HEK293 (cell line): ENCODE data around the gene ABCA1.

ENCODE experiments used
- CTCF ChIA-PET: fragments of 350-600 bp; formaldehyde crosslinking; extraction: SDS; loops from one replicate; lab custom pipeline; 2021; ENCODE audit warnings: antibody characterized with exemption; lab: Yijun Ruan, JAX
- POLR2A ChIA-PET: fragments of 300-600 bp; formaldehyde crosslinking; extraction: SDS; loops from one replicate; lab custom pipeline; 2020; ENCODE audit warnings: antibody characterized with exemption, inconsistent platforms; lab: Yijun Ruan, JAX
- H3K27ac ChIP-seq: fragments of 200-500 bp; sonication (Bioruptor generic); 2 replicates; pipeline ENCODE4 v1.5.1; 2014; ENCODE audit warnings: low read depth, low read length, control low read depth, inconsistent platforms; ENCODE audit errors: extremely low read depth
- H3K36me3 ChIP-seq, 2 experiments: fragments of 200-500 bp in 1 of 2; sonication (Bioruptor generic) in 1 of 2; 1 replicate in 1 of 2; 2 replicates in 1 of 2; pipeline ENCODE4 v1.5.1; 2014 to 2017; ENCODE audit warnings: inconsistent platforms in 2 of 2, low read length in 2 of 2; ENCODE audit not compliant: control insufficient read depth in 2 of 2, insufficient read depth in 1 of 2
- H3K4me1 ChIP-seq: fragments of 200-500 bp; sonication (Bioruptor generic); 2 replicates; pipeline ENCODE4 v1.5.1; 2014; ENCODE audit warnings: mild to moderate bottlenecking, low read length, inconsistent platforms; ENCODE audit not compliant: control insufficient read depth, insufficient read depth
- H3K4me3 ChIP-seq: 2 replicates; pipeline ENCODE4 v1.5.1; 2011; ENCODE audit warnings: low read depth, mild to moderate bottlenecking, control low read depth, low read length, moderate library complexity
- H3K9me3 ChIP-seq: fragments of 200-500 bp; sonication (Bioruptor generic); 2 replicates; pipeline ENCODE4 v1.5.1; 2014; ENCODE audit warnings: low read depth, low read length, inconsistent platforms; ENCODE audit not compliant: control insufficient read depth, insufficient read depth
- ATF2 ChIP-seq: fragments of 450-650 bp; formaldehyde crosslinking; IDR thresholded peaks from 2 replicates; pipeline ENCODE4 v1.5.1; 2016; ENCODE audit warnings: missing biosample characterization, missing genetic modification characterization, low read depth
- HOXA7 ChIP-seq: sonication (generic); formaldehyde crosslinking; IDR thresholded peaks from 2 replicates; pipeline ENCODE4 v1.8.1; 2022; ENCODE audit warnings: missing genetic modification reagents, borderline replicate concordance
- REPIN1 ChIP-seq: fragments of 450-650 bp; formaldehyde crosslinking; IDR thresholded peaks from 2 replicates; pipeline ENCODE4 v1.5.1; 2017; ENCODE audit warnings: missing biosample characterization, missing genetic modification characterization, low read depth
- SALL2 ChIP-seq: fragments of 450-650 bp; formaldehyde crosslinking; IDR thresholded peaks from 2 replicates; pipeline ENCODE4 v1.5.0; 2017; ENCODE audit warnings: missing biosample characterization, mild to moderate bottlenecking, missing genetic modification characterization, borderline replicate concordance
- SCRT2 ChIP-seq: fragments of 450-650 bp; formaldehyde crosslinking; IDR thresholded peaks from 2 replicates; pipeline ENCODE4 v1.5.1; 2016; ENCODE audit warnings: missing biosample characterization, missing genetic modification characterization
- SP2 ChIP-seq: fragments of 450-650 bp; formaldehyde crosslinking; IDR thresholded peaks from 2 replicates; pipeline ENCODE4 v1.5.1; 2016; ENCODE audit warnings: missing biosample characterization, missing genetic modification characterization
- ZBTB17 ChIP-seq: fragments of 450-650 bp; formaldehyde crosslinking; IDR thresholded peaks from 2 replicates; pipeline ENCODE4 v1.5.1; 2016; ENCODE audit warnings: missing biosample characterization, missing genetic modification characterization
- ZBTB21 ChIP-seq: fragments of 450-650 bp; formaldehyde crosslinking; IDR thresholded peaks from 2 replicates; pipeline ENCODE4 v1.5.1; 2017; ENCODE audit warnings: missing biosample characterization, missing genetic modification characterization
- ZBTB7A ChIP-seq: fragments of 450-650 bp; formaldehyde crosslinking; IDR thresholded peaks from 2 replicates; pipeline ENCODE4 v1.5.1; 2016; ENCODE audit warnings: low read depth, missing biosample characterization, missing genetic modification characterization
- ZFP41 ChIP-seq: fragments of 450-650 bp; formaldehyde crosslinking; IDR thresholded peaks from 2 replicates; pipeline ENCODE4 v1.5.1; 2016; ENCODE audit warnings: missing biosample characterization, missing genetic modification characterization, borderline replicate concordance
- ZIC2 ChIP-seq: fragments of 450-650 bp; formaldehyde crosslinking; IDR thresholded peaks from 2 replicates; pipeline ENCODE4 v1.5.1; 2016; ENCODE audit warnings: missing biosample characterization, missing genetic modification characterization
- ZNF146 ChIP-seq: fragments of 450-650 bp; formaldehyde crosslinking; IDR thresholded peaks from 2 replicates; pipeline ENCODE4 v1.5.1; 2016; ENCODE audit warnings: missing biosample characterization, missing genetic modification characterization
- ZNF18 ChIP-seq: fragments of 450-650 bp; formaldehyde crosslinking; IDR thresholded peaks from 2 replicates; pipeline ENCODE4 v1.5.1; 2016; ENCODE audit warnings: missing biosample characterization, missing genetic modification characterization
- ZNF239 ChIP-seq: fragments of 450-650 bp; formaldehyde crosslinking; IDR thresholded peaks from 2 replicates; pipeline ENCODE4 v1.5.1; 2016; ENCODE audit warnings: missing biosample characterization, missing genetic modification characterization
- ZNF248 ChIP-seq: fragments of 450-650 bp; formaldehyde crosslinking; IDR thresholded peaks from 2 replicates; pipeline ENCODE4 v1.5.1; 2017; ENCODE audit warnings: missing biosample characterization, missing genetic modification characterization
- ZNF335 ChIP-seq: fragments of 450-650 bp; formaldehyde crosslinking; conservative IDR thresholded peaks from 2 replicates; pipeline ENCODE4 v1.5.1; 2016; ENCODE audit warnings: missing biosample characterization, missing genetic modification characterization
- ZNF341 ChIP-seq: fragments of 450-650 bp; formaldehyde crosslinking; IDR thresholded peaks from 2 replicates; pipeline ENCODE4; 2016; ENCODE audit warnings: low read depth, missing biosample characterization, missing genetic modification characterization
- ZNF571 ChIP-seq: fragments of 450-650 bp; formaldehyde crosslinking; IDR thresholded peaks from 2 replicates; pipeline ENCODE4 v1.5.0; 2017; ENCODE audit warnings: missing biosample characterization, missing genetic modification characterization
- ZNF596 ChIP-seq: fragments of 450-650 bp; IDR thresholded peaks from 2 replicates; pipeline ENCODE4 v1.5.0; 2018; ENCODE audit warnings: missing biosample characterization, mild to moderate bottlenecking, missing genetic modification characterization, moderate library complexity
- ZNF704 ChIP-seq: fragments of 450-650 bp; formaldehyde crosslinking; IDR thresholded peaks from 2 replicates; pipeline ENCODE4 v1.5.1; 2016; ENCODE audit warnings: missing biosample characterization, missing genetic modification characterization
- ZNF777 ChIP-seq: fragments of 450-650 bp; formaldehyde crosslinking; IDR thresholded peaks from 2 replicates; pipeline ENCODE4 v1.5.1; 2017; ENCODE audit warnings: missing biosample characterization, missing genetic modification characterization, borderline replicate concordance
- ZNF843 ChIP-seq: fragments of 450-650 bp; formaldehyde crosslinking; IDR thresholded peaks from 2 replicates; pipeline ENCODE4 v1.5.1; 2016; ENCODE audit warnings: missing biosample characterization, missing genetic modification characterization
- ZSCAN23 ChIP-seq: fragments of 450-650 bp; formaldehyde crosslinking; IDR thresholded peaks from 2 replicates; pipeline ENCODE4 v1.5.1; 2016; ENCODE audit warnings: missing biosample characterization, missing genetic modification characterization

ABCA1 gene

GRCh38 chr9:104779946-104780535, 147.9 kb downstream of the ABCA1 start:
- Histone ChIP-seq H3K9me3 (no peaks in the 10 kb centered on the region), H3K4me1 (no peaks in the 10 kb centered on the region), H3K27ac (no peak overlapping the region), H3K36me3 (no peaks in the 10 kb centered on the region), H3K4me3 (no peak overlapping the region)
- POLR2A ChIA-PET: no interaction called here
- CTCF ChIA-PET: interaction anchor here (0.6 to 3.0 kb wide), 12 partner anchors 12 to 971 kb away, joined by 3 to 14 read pairs (median 4); no protein-coding TSS in a partner anchor
- TF ChIP-seq ZNF704 (tag by site-specific recombination): no peak
- TF ChIP-seq SCRT2 (tag by site-specific recombination): no peak
- no peak for TF ChIP-seq ZNF571
- TF ChIP-seq ZBTB17: no peak
- no peak for TF ChIP-seq ZNF239 (tag by site-specific recombination)
- no peak for TF ChIP-seq ZIC2 (tag by site-specific recombination)
- no peak for TF ChIP-seq SP2 (tag by site-specific recombination)
- no peak for TF ChIP-seq ZNF341 (tag by site-specific recombination)
- TF ChIP-seq ZNF596 (tag by site-specific recombination): no peak

GRCh38 chr9:104779334-104779733, 148.6 kb downstream of the ABCA1 start:
- POLR2A ChIA-PET: interaction anchor here (0.7 kb wide), 1 partner anchor 1820 kb away, joined by 3 read pairs; no protein-coding TSS in a partner anchor

GRCh38 chr9:104778802-104779201, 149.2 kb downstream of the ABCA1 start:
- Histone ChIP-seq H3K4me3 (no peak overlapping the region), H3K9me3 (no peaks in the 10 kb centered on the region), H3K4me1 (no peaks in the 10 kb centered on the region)
- no peak for TF ChIP-seq ZBTB7A (tag by site-specific recombination)
- TF ChIP-seq REPIN1 (tag by site-specific recombination): no peak
- no peak for TF ChIP-seq ZFP41 (tag by site-specific recombination)
- no peak for TF ChIP-seq ZNF843 (tag by site-specific recombination)
- TF ChIP-seq, all 188 proteins: peak for 0
- ChIA-PET CTCF (interaction anchor here (1.0 to 3.0 kb wide), 2 partner anchors 10 to 85 kb away, joined by 3 to 14 read pairs; no protein-coding TSS in a partner anchor), POLR2A (interaction anchor here (0.7 to 0.8 kb wide), 2 partner anchors 30 to 1820 kb away, joined by 3 read pairs; no protein-coding TSS in a partner anchor)
- no peaks in the 10 kb centered on the region for H3K36me3 ChIP-seq
- H3K27ac ChIP-seq: no peak overlapping the region

More at GRCh38 chr9:104779334-104779733, 148.6 kb downstream of the ABCA1 start:
- Histone ChIP-seq H3K36me3 (no peaks in the 10 kb centered on the region), H3K9me3 (no peaks in the 10 kb centered on the region), H3K4me1 (no peaks in the 10 kb centered on the region), H3K27ac (no peak overlapping the region), H3K4me3 (no peak overlapping the region)
- TF ChIP-seq ZBTB21 (tag by site-specific recombination): no peak
- TF ChIP-seq SP2 (tag by site-specific recombination): no peak
- no peak for TF ChIP-seq ZNF777 (tag by site-specific recombination)
- no peak for TF ChIP-seq ZNF146 (tag by site-specific recombination)
- TF ChIP-seq ATF2 (tag by site-specific recombination): no peak
- TF ChIP-seq ZNF18 (tag by site-specific recombination): no peak
- TF ChIP-seq ZNF248 (tag by site-specific recombination): no peak
- no peak for TF ChIP-seq ZSCAN23
- no peak for TF ChIP-seq ZNF335 (tag by site-specific recombination)
- TF ChIP-seq HOXA7 (CRISPR knock-in tag): no peak
- no peak for TF ChIP-seq SALL2
- CTCF ChIA-PET: interaction anchor here (0.6 to 3.0 kb wide), 5 partner anchors 11 to 636 kb away, joined by 3 to 14 read pairs (median 4); no protein-coding TSS in a partner anchor
